WTC11 (cell line): Measurements from ENCODE around the gene NEK6.

Experiments
- AFF4 ChIP-seq: sonication (generic); formaldehyde crosslinking; IDR thresholded peaks from 2 replicates; pipeline ENCODE4 v1.8.1; 2023; ENCODE audit warnings: mild to moderate bottlenecking, missing genetic modification reagents, borderline replicate concordance
- CREM ChIP-seq: sonication (generic); formaldehyde crosslinking; IDR thresholded peaks from 2 replicates; pipeline ENCODE4 v1.8.1; 2022; ENCODE audit warnings: mild to moderate bottlenecking, missing genetic modification reagents, moderate library complexity
- CTCF ChIP-seq: fragments of 200-600 bp; IDR thresholded peaks from 2 replicates; pipeline ENCODE4 v1.8.0; 2022; ENCODE audit warnings: antibody characterized with exemption
- E2F1 ChIP-seq: sonication (generic); formaldehyde crosslinking; IDR thresholded peaks from 2 replicates; pipeline ENCODE4 v1.8.0; 2022; ENCODE audit warnings: mild to moderate bottlenecking, missing genetic modification reagents
- FOXP1 ChIP-seq: sonication (generic); formaldehyde crosslinking; IDR thresholded peaks from 2 replicates; pipeline ENCODE4 v1.8.0; 2022; ENCODE audit warnings: missing genetic modification reagents, mild to moderate bottlenecking, moderate library complexity, borderline replicate concordance
- GABPB1 ChIP-seq: sonication (generic); formaldehyde crosslinking; IDR thresholded peaks from 2 replicates; pipeline ENCODE4 v1.8.1; 2023; ENCODE audit warnings: mild to moderate bottlenecking, missing genetic modification reagents
- MYBL2 ChIP-seq: sonication (generic); formaldehyde crosslinking; IDR thresholded peaks from 2 replicates; pipeline ENCODE4 v1.8.1; 2023; ENCODE audit warnings: mild to moderate bottlenecking, moderate library complexity, missing genetic modification reagents
- NR3C1 ChIP-seq: sonication (generic); formaldehyde crosslinking; conservative IDR thresholded peaks from 2 replicates; pipeline ENCODE4 v1.8.1; 2023; ENCODE audit warnings: low read depth, mild to moderate bottlenecking, missing genetic modification reagents
- TP53 ChIP-seq: sonication (generic); formaldehyde crosslinking; IDR thresholded peaks from 2 replicates; pipeline ENCODE4 v1.8.1; 2023; ENCODE audit warnings: mild to moderate bottlenecking, missing genetic modification reagents
- ZNF121 ChIP-seq: sonication (generic); formaldehyde crosslinking; IDR thresholded peaks from 2 replicates; pipeline ENCODE4 v1.8.0; 2023; ENCODE audit warnings: missing genetic modification reagents
- ZNF317 ChIP-seq: sonication (generic); formaldehyde crosslinking; IDR thresholded peaks from 2 replicates; pipeline ENCODE4 v1.8.1; 2023; ENCODE audit warnings: low read depth, mild to moderate bottlenecking, moderate library complexity, missing genetic modification reagents, borderline replicate concordance
- ZNF416 ChIP-seq: fragments of 250-450 bp; sonication (Bioruptor Pico); IDR thresholded peaks from 2 replicates; pipeline ENCODE4 v1.9.0; 2021; ENCODE audit warnings: mild to moderate bottlenecking, inconsistent platforms
- TF ChIP-seq, protein P1 (sequence below): sonication (generic); formaldehyde crosslinking; IDR thresholded peaks from 2 replicates; pipeline ENCODE4 v1.8.1; 2023; ENCODE audit warnings: mild to moderate bottlenecking, missing genetic modification reagents
- TF ChIP-seq, protein P2 (sequence below): sonication (generic); formaldehyde crosslinking; IDR thresholded peaks from 2 replicates; pipeline ENCODE4 v1.8.1; 2023; ENCODE audit warnings: mild to moderate bottlenecking, moderate library complexity, missing genetic modification reagents

DNA sequence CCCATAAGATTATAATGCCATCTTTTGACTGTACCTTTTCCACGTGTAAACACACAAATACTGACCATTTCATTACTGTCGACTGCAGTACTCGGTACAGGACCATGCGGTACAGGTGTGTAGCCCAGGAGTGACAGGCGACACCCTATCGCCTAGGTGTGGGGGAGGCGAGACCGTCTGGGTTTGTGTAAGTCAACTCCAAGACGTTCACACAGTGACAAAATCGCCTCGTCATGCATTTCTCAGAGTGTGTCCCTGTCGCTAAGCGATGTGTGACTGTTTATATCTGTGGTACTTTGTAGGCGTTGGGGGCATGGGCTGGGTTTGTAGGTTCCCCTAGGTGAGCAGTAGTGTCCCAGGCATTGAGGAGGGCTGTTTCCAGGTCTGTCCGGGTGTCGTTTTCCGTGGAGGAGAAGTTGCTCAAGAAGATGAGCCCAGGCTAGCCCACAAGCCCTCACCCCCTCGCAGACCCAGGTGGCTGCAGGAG lies 20.3 kb downstream of the NEK6 start:
- TF ChIP-seq CTCF (no peak), ZNF121 (CRISPR knock-in tag) (no peak), MYBL2 (CRISPR knock-in tag) (no peak), E2F1 (CRISPR knock-in tag) (no peak), TP53 (CRISPR knock-in tag) (no peak), AFF4 (no peak), NR3C1 (CRISPR knock-in tag) (no peak), FOXP1 (CRISPR knock-in tag) (no peak), CREM (CRISPR knock-in tag) (no peak), ZNF317 (CRISPR knock-in tag) (no peak), GABPB1 (CRISPR knock-in tag) (no peak), ZNF416 (CRISPR knock-in tag) (no peak)
- TF ChIP-seq, protein P1, sequence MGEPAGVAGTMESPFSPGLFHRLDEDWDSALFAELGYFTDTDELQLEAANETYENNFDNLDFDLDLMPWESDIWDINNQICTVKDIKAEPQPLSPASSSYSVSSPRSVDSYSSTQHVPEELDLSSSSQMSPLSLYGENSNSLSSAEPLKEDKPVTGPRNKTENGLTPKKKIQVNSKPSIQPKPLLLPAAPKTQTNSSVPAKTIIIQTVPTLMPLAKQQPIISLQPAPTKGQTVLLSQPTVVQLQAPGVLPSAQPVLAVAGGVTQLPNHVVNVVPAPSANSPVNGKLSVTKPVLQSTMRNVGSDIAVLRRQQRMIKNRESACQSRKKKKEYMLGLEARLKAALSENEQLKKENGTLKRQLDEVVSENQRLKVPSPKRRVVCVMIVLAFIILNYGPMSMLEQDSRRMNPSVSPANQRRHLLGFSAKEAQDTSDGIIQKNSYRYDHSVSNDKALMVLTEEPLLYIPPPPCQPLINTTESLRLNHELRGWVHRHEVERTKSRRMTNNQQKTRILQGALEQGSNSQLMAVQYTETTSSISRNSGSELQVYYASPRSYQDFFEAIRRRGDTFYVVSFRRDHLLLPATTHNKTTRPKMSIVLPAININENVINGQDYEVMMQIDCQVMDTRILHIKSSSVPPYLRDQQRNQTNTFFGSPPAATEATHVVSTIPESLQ (CRISPR knock-in tag), result no peak
- TF ChIP-seq, protein P2, sequence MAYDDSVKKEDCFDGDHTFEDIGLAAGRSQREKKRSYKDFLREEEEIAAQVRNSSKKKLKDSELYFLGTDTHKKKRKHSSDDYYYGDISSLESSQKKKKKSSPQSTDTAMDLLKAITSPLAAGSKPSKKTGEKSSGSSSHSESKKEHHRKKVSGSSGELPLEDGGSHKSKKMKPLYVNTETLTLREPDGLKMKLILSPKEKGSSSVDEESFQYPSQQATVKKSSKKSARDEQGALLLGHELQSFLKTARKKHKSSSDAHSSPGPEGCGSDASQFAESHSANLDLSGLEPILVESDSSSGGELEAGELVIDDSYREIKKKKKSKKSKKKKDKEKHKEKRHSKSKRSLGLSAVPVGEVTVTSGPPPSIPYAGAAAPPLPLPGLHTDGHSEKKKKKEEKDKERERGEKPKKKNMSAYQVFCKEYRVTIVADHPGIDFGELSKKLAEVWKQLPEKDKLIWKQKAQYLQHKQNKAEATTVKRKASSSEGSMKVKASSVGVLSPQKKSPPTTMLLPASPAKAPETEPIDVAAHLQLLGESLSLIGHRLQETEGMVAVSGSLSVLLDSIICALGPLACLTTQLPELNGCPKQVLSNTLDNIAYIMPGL, result no peak
